ENCODE results near the gene GPC6.

Gene GPC6

DNA sequence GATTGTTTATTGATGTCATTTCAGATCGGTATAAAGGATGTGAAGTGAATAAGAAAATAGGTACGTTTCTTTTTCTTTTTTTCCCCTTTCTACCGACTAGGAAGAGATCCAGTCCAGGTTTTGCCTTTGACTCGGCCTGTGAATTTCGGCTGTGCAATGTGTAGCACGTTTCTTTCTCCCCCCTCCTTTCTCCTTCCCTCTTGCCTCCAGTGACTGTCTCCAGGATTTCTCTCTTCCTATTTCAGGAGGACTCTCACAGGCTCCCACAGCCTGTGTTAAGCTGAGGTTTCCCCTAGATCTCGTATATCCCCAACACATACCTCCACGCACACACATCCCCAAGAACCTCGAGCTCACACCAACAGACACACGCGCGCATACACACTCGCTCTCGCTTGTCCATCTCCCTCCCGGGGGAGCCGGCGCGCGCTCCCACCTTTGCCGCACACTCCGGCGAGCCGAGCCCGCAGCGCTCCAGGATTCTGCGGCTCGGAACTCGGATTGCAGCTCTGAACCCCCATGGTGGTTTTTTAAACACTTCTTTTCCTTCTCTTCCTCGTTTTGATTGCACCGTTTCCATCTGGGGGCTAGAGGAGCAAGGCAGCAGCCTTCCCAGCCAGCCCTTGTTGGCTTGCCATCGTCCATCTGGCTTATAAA is at the start of gene GPC6:
TSS of gene GPC6 (plus strand) at position 185 of the 657 bp plus-strand sequence.
- Histone ChIP-seq H3K27ac (ENCODE audit: poor library complexity, severe bottlenecking) (peak within 1 kb of the TSS; percentile 50), H3K36me3 (ENCODE audit: low read depth) (no peaks in the 10 kb centered on the region), H3K4me3 (ENCODE audit: severe bottlenecking) (peak within 1 kb of the TSS; percentile 80), H3K9me3 (ENCODE audit: severe bottlenecking) (no peaks in the 10 kb centered on the region), H3K27me3 (ENCODE audit: insufficient read depth, poor library complexity, severe bottlenecking) (no peaks in the 10 kb centered on the region), H3K4me1 (ENCODE audit: insufficient read depth, poor library complexity, severe bottlenecking) (peaks cover 35% of the 10 kb centered on the region)
- peak; percentile 32 for ATAC-seq (ENCODE audit: low read depth)
- TF ChIP-seq, protein P1, sequence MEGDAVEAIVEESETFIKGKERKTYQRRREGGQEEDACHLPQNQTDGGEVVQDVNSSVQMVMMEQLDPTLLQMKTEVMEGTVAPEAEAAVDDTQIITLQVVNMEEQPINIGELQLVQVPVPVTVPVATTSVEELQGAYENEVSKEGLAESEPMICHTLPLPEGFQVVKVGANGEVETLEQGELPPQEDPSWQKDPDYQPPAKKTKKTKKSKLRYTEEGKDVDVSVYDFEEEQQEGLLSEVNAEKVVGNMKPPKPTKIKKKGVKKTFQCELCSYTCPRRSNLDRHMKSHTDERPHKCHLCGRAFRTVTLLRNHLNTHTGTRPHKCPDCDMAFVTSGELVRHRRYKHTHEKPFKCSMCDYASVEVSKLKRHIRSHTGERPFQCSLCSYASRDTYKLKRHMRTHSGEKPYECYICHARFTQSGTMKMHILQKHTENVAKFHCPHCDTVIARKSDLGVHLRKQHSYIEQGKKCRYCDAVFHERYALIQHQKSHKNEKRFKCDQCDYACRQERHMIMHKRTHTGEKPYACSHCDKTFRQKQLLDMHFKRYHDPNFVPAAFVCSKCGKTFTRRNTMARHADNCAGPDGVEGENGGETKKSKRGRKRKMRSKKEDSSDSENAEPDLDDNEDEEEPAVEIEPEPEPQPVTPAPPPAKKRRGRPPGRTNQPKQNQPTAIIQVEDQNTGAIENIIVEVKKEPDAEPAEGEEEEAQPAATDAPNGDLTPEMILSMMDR (IDR thresholded peaks at IDR 0.05; ENCODE audit: poor library complexity, severe bottlenecking) = no peak
- no peak for DNase-seq (ENCODE audit: low spot score)

DNA sequence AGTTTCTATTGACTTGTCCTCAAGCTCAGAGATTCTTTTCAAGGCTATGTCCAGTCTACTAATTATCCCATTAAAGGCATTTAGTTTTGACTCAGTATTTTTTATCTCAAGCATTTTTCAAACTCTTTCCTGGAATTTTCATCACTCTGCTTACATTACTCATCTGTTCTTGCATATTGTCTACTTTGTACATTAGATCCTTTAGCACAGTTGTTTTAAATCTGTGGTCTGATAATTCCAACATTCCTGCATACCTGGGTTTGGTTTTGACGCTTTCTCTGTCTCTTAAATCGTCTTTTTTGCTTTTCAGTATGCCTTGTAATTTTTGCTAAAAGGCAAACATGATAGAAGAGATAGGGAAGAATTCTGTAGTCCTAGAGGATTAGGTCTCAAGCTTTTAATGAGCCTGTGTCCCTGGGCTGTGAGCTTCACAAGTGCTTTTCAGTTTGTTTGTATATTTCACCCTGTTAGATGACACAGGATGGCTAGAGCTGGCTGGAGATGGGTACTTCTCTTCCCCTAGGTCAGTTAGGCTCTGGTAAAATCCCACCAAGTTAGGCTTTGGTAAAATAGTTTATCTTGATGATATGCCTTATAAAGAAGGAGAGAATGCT is 46.1 kb upstream of the GPC6 start:
- Histone ChIP-seq H3K27me3 (ENCODE audit: insufficient read depth, poor library complexity, severe bottlenecking) (no peaks in the 10 kb centered on the region), H3K9me3 (ENCODE audit: severe bottlenecking) (no peaks in the 10 kb centered on the region), H3K27ac (ENCODE audit: poor library complexity, severe bottlenecking) (no peak overlapping the region), H3K4me3 (ENCODE audit: severe bottlenecking) (no peak overlapping the region), H3K4me1 (ENCODE audit: insufficient read depth, poor library complexity, severe bottlenecking) (no peaks in the 10 kb centered on the region), H3K36me3 (ENCODE audit: low read depth) (no peaks in the 10 kb centered on the region)
- ATAC-seq (ENCODE audit: low read depth) (no peak), DNase-seq (ENCODE audit: low spot score) (no peak)
- TF ChIP-seq, protein P1 (IDR thresholded peaks at IDR 0.05; ENCODE audit: poor library complexity, severe bottlenecking) = no peak

DNA sequence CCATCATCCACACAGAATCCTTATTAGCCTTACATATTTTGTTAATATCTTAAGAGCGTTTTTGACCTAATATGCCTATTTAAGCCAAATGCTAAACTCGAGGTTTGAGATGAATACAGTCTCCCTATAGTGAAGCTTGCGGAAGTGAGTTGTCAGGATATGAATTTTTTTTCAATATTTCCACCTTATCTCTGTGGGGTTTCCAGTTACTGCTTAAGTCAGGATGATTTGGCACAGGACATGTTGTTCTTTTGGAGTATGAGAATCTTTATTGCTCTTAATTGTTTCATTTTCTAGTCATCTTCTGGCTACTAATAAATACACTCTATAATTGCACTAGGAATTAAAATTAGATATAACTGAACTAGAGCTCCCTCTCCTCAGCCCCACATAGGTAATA is 44.2 kb upstream of the GPC6 start:
- no peak for DNase-seq (ENCODE audit: low spot score)
- H3K36me3 ChIP-seq (ENCODE audit: low read depth) = no peaks in the 10 kb centered on the region
- ATAC-seq (ENCODE audit: low read depth) = no peak
- TF ChIP-seq, protein P1 (IDR thresholded peaks at IDR 0.05; ENCODE audit: poor library complexity, severe bottlenecking) = no peak
- H3K27me3 ChIP-seq (ENCODE audit: insufficient read depth, poor library complexity, severe bottlenecking) = no peaks in the 10 kb centered on the region
- H3K27ac ChIP-seq (ENCODE audit: poor library complexity, severe bottlenecking) = no peak overlapping the region
- H3K9me3 ChIP-seq (ENCODE audit: severe bottlenecking) = no peaks in the 10 kb centered on the region
- no peak overlapping the region for H3K4me3 ChIP-seq (ENCODE audit: severe bottlenecking)
- no peaks in the 10 kb centered on the region for H3K4me1 ChIP-seq (ENCODE audit: insufficient read depth, poor library complexity, severe bottlenecking)

DNA sequence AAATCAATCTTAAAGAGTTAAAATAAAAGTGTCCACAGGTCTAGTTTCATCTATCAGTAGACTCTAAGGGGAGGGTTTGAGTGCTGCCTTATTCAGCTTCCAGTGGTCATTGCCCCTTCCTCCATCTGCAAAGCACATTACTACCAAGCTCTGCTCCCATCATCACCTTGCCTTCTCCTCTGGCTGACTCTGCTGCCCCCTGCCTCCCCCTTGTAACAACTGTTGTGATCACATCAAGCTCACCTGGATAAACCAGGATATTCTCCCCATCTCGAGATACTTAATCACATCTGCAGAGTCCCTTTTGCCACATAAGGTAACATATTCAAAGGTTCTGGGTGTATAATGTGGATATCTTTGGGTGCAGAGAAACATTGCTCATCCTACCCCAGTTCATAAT is 43.3 kb upstream of the GPC6 start:
- Histone ChIP-seq H3K27me3 (ENCODE audit: insufficient read depth, poor library complexity, severe bottlenecking) (no peaks in the 10 kb centered on the region), H3K36me3 (ENCODE audit: low read depth) (no peaks in the 10 kb centered on the region), H3K9me3 (ENCODE audit: severe bottlenecking) (no peaks in the 10 kb centered on the region), H3K27ac (ENCODE audit: poor library complexity, severe bottlenecking) (no peak overlapping the region), H3K4me3 (ENCODE audit: severe bottlenecking) (no peak overlapping the region), H3K4me1 (ENCODE audit: insufficient read depth, poor library complexity, severe bottlenecking) (no peaks in the 10 kb centered on the region)
- DNase-seq (ENCODE audit: low spot score) (no peak), ATAC-seq (ENCODE audit: low read depth) (0 out of 3 replicates have a peak, but pooled peaks have one; percentile 27)
- TF ChIP-seq, protein P1 (IDR thresholded peaks at IDR 0.05; ENCODE audit: poor library complexity, severe bottlenecking) = peak; percentile 14

DNA sequence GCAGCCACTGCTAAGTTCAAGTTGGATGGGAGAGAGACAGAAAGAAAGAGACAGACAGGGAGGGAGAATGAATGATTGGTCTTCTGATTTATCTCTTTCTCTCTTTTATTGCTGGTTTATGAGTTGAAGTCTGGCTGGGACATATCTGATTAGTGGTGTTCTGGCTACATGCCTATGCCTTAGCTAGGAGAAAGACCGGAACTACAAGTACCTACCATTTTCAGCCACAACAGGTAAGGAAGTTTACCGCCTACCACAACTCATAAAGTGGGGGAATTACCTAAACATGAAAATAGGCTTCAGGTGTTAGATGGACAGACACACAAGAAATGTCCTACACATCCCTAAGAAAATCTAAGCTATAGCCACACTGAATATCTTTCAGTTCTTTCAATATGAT is 36.6 kb upstream of the GPC6 start:
- ATAC-seq (ENCODE audit: low read depth) (no peak), DNase-seq (ENCODE audit: low spot score) (no peak)
- Histone ChIP-seq H3K36me3 (ENCODE audit: low read depth) (no peaks in the 10 kb centered on the region), H3K9me3 (ENCODE audit: severe bottlenecking) (no peaks in the 10 kb centered on the region), H3K27me3 (ENCODE audit: insufficient read depth, poor library complexity, severe bottlenecking) (no peaks in the 10 kb centered on the region), H3K4me1 (ENCODE audit: insufficient read depth, poor library complexity, severe bottlenecking) (no peaks in the 10 kb centered on the region), H3K4me3 (ENCODE audit: severe bottlenecking) (no peak overlapping the region), H3K27ac (ENCODE audit: poor library complexity, severe bottlenecking) (no peak overlapping the region)
- TF ChIP-seq, protein P1 (IDR thresholded peaks at IDR 0.05; ENCODE audit: poor library complexity, severe bottlenecking) = no peak
